ENCODE data around the gene SRP14.
"Not testable (repeated sequence)": the region's sequence is repeated elsewhere in the genome, so short reads cannot be mapped to it uniquely, and the experiment has no call there.

The SRP14 gene

DNA sequence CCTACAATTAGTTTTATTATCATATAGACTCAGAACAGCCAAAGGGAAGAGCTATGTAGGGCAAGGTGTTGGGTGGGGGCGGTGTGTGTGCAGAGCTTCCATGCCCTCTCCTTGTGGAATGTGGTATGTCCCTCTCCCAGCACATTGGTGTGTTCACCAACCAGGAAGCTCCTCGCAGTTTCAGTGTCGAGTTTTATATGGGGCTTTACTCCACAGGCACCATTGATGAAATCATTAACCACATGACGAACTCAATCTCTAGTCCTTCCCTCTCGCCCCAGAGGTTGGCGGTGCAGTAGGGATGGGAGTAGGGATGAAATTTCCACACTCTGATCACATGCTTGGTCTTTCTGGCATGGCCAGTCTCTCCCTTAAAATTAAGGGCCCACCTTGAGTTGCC is 13.6 kb upstream of the SRP14 start:
- in situ Hi-C loops (cut with MboI; ENCODE audit: low sequenced_read_pairs), result no loop called here

DNA sequence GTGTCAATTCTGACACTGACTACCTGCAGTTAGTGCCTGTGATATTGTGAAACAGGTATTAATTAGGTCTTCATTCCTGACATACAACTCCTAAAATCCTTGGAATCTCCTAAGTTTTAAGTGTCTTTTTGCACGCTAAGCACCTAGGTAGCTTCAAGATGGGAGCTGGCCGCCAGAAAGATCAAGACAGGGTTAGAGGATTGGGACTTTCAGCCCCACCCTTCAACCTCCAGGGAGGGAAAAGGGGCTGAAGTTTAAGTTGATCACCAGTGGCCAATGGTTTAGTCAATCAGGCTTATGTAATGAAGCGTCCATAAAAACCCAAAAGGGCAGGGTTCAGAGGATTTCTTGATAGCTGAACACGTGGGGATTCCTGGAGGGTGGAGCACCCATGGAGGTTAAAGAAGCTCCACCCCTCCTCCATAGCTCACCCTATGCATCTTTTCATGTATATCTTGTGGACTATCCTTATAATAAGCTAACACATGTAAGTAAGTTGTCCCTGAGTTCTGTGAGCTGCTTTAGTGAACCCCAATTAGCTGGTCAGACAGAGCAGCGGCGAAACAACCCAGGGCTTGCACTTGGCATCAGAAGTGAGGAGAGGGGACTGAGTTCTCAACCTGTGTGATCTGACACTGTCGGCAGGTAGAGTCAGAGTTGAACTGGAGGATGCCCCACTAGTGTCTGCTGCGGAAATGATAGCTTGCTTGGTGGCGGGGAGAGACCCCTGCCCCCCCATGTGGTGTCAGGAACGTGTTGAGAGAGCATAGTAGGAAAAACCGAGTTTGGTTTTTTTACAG is 12.8 kb upstream of the SRP14 start:
- in situ Hi-C loops (cut with MboI; ENCODE audit: low sequenced_read_pairs), result no loop called here

DNA sequence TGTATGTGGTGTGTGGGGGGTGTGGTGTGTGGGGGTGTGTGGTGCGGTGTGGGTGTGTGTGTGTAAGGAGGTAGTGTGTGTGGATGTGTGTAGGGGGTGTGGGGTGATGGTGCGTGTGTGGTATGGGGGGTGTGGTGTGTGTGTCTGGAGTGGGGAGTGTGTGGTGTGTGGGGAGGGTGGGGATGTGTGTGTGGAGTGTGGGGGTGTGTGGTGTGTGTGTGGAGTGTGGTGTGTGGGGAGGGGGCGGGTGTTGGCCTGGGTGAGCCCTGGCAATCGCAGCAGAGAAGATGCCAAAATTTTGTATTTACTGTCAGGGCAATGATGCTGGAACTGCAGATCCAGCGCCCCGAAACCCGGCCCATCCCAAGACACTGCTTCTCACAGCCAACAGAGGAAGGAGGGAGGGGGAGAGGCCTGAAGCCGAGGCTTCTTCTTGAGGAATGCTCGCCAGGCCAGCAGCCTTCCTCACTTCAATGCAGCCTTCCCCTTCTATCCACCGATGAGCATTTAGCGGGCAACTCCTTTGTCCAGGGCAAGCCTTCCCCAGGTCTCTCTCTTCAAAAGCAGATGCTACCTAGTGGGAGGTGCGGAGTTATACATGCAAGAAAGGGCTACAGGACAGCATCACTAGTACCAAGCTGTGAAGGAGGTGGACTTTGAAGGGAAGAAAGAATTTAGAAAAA is 11.9 kb upstream of the SRP14 start:
- in situ Hi-C loops (cut with MboI; ENCODE audit: low sequenced_read_pairs), result no loop called here

DNA sequence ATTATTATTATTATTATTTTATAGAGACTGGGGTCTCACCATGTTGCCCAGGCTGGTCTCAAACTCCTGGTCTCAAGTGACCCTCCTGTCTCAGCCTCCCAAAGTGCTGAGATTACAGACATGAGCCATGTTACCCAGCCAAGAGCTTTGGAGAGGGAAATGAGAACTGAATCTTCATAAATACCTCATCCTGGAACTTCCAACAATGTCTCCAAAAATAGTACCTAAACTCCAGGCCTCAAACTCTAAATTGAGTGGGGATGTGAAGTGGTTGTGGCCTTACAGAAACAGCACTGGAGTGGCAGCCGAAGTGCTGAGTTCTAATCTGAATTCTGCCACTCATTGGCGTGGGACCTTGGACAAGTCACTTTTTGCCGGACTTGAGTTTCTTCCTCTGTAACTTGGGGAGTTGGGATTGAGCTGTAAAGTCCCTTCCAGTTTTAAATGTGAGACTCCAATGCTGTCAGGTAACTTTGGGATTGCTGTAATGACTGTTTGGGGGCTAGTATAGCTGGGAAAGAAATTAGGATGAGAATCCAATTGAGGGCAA is 10.0 kb upstream of the SRP14 start:
- in situ Hi-C loops (cut with MboI; ENCODE audit: low sequenced_read_pairs), result loop anchor here (10.0 kb wide), 1 partner anchor 166 kb away; no protein-coding TSS in a partner anchor

DNA sequence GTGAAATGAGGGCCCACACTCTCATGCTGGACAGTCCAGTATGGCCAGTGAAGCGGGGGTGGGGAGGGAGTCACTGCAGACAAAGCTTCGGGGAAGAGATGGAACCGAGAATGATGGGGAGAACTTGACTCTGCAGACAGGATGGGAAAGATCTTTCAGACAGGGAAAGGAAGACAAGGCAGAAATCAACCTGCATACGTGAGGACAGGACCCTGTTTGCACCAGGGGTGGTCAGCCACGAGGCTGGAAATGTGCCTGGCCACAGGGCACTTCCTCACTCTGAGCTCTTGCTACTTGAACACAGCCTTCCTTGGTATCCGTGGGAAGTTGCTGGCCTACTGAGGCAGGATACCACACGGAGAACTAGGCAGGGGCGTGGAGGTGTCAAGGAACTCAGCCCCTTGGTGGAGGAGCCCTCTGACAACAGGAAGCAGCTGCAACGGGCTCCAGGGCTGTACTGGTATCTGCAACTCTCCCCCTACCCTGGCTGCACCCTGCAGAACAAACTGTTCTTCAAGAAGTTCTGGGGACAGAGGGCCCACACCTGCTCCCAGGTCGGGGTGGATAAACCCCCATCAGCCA is 9.3 kb upstream of the SRP14 start:
- in situ Hi-C loops (cut with MboI; ENCODE audit: low sequenced_read_pairs), result loop anchor here (10.0 kb wide), 1 partner anchor 166 kb away; no protein-coding TSS in a partner anchor

DNA sequence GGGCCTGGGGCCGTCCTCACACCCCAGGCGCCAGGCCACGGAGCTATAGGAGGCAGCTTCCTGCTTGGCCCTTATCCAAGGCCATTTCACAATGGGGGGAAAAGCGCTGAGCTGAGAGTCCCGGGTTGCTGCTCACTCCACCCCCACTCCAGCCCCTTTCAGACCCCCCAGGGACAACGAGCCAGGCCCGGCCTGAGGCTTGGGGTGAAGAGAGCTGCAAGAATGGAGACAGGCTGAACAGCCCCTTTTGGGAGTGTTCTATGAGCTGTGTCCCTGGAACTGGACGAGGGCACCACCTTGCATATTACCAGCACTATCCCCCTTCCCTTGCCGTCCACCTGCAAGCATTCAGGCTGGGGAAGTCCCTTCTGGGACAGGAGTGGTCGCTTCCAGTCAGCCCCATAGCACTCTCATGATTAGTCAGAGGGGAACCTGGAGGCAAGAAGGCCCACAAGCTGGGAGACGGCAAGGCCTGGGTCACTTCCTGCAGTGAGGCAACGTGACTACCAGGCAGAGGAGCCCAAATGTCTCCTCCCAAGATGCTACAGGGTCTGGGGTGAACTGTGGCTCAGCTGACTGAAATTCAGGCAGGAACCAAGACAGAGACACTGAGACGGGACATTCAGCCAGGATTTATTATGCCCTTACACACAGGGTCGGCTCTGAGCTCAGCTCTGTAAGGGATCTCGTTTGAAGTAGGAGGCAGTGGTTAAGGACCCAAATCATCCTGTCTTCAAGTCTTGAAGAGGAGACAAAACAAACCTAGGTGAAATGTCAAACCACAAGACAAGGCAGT is 8.6 kb upstream of the SRP14 start:
- in situ Hi-C loops (cut with MboI; ENCODE audit: low sequenced_read_pairs), result loop anchor here (10.0 kb wide), 1 partner anchor 167 kb away; no protein-coding TSS in a partner anchor

DNA sequence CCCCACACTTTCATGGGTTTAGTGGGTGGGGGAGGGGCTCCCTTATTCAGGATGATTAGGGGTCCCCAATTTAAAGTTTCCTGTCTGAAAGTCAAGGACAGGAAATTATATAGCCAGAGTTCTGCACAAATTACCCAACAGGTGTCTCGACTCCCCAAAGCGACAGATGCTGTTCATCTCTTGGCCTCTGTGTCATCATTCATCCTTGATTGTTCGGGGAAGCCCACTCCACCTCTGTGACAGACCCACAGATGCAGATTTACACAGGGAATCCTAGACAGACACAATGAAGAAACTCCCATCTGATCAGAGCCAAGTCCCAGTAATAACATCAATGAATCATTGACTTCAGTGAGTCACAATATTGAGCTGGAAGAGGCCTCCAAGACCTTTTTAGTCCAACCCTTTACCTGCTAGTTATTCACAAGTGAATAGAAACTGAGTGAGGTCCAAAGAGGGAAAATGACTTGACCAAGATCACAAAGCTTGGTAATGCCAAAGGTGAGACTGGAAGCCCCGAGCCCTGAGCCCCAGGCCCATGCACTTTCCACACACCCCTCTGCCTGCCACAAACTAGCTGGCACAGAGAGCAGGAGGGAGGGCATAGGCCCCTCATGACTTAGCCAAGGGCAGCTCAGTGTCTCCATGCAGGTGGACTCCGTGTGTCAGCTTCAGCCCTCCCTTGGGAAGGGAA is 7.9 kb upstream of the SRP14 start:
- in situ Hi-C loops (cut with MboI; ENCODE audit: low sequenced_read_pairs), result loop anchor here (10.0 kb wide), 1 partner anchor 168 kb away; no protein-coding TSS in a partner anchor

DNA sequence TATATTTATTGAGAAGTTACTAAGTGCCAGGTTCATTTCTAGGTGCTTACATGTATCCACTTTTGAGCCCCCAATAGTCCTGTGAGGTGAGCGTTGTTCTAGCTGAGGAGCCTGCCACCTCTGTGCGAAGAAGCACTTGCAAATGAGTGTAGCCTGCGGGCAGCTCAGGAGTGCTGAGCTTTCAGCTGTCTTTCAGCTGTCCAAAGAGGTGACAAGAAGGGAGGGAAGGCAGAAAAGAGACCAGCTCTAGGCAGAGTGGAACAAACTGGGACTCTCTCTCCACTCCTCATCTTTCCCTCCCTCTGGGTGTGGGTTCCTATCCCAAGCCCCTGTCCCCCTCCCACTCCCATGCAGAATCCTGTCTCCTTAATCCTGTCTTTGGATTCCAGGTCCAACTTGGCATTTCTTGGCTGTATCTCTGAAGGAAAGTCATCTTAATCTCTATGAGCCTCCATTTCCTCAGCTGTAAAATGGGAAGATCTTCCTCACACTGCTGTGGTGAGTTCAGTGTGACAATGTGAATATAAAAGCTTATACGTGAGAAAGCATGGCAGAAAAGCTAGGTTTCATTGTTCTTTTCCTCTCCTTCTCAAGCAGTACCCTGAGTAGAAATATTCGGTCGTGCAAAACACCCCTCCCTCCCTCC is 6.7 kb upstream of the SRP14 start:
- in situ Hi-C loops (cut with MboI; ENCODE audit: low sequenced_read_pairs), result loop anchor here (10.0 kb wide), 1 partner anchor 169 kb away; no protein-coding TSS in a partner anchor

DNA sequence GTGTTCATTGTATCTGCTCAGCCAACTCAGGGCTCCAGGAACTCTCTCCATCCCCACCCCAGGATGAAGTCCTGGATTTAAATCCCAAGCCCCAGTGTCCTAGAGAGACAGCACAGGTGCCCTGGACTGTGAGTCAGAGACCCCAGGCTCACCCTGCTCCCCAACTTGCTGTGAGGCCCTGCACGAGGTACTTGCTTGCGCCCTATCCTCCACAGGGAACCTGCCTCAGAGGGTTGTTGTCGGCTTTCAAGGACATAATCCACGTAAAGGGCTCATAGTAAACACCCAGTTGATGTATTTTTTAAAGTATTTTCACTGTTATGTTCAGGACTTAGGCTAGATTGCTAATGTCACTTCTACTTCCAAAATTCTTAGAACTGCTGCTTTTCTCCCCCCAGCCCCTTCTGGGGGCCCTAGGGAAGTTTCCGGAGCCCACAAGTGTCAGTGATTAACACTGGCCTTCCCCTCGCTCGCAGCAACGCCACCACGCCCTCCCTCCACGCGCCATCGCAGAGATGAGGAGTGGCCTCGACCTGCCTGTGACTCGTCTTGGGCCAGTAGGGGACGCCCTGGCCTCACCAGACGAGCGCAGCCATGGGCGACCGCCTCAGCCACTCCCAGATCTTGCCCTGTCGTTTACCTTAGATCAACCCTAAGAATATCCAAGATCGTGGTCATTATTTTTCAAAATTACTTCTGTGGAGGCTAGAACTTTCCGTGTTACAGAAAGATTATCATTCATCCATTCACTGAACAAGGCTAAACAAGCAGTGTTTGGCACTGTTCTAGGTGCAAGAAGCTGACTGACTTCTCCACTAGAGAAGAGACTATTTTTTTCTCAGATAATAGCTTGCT is 6.0 kb upstream of the SRP14 start:
- in situ Hi-C loops (cut with MboI; ENCODE audit: low sequenced_read_pairs), result loop anchor here (10.0 kb wide), 1 partner anchor 170 kb away; no protein-coding TSS in a partner anchor

DNA sequence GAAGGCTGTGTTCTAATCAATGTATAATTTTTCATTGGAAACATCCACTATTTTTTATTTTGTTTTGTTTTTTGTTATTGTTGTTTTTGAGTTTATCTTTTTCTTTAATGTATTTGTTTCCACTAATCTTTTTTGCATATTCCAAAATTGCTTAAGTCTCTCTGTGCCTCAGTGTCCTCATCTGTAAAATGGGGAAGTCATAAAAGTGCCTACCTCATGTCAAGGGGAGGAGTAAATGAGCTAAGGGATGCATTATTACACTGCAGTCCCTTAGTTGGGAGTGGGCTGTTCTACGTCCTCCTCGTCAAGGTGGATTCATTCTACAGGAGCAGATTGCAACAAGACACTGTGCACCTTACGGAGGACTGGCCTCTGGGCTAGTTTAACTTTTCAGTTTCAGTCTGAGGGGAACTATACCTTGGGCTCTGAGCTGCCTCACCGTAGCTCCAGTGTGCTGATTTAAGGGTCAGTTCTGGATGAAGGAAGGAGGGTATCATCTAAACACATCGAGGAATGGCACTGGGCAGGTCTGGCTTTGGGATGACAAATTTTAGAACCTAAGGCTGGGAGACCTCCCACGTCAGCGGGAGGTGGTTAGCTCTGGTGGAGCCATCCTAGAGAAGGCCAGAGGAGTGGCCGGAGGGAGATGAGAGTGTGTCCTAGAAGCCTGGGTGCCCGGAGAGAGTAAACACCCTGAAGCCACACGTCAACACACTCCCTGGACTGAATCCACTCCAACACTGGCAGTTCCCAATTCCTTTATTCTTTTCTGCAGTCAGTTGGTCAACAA is 5.1 kb upstream of the SRP14 start:
- in situ Hi-C loops (cut with MboI; ENCODE audit: low sequenced_read_pairs), result loop anchor here (10.0 kb wide), 1 partner anchor 171 kb away; no protein-coding TSS in a partner anchor

DNA sequence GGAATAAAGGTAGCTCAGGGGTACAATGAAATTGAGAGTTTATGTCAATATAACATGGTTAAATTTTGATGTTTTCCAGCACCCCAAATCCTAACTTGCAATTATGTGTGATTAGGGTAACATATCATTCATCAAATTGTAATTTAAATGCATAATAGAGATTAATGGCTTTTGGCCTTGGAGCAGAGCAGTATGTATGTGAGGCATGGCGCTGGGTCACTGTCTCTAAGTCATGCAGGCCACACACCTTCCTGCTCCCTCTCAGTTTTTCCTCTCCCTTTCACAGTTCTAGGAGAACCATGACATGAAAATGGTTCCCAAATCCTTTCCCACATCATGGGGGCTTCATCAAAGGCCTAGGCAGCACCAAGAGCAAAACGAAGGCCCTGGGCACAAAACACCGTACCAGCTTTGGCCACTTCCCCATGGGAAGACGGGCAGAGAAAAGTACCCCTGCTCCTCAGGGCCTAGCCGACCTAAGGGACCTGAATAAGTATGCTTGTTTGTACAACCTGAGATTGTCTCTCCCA is 3.9 kb upstream of the SRP14 start:
- in situ Hi-C loops (cut with MboI; ENCODE audit: low sequenced_read_pairs), result loop anchor here (10.0 kb wide), 1 partner anchor 172 kb away; no protein-coding TSS in a partner anchor

DNA sequence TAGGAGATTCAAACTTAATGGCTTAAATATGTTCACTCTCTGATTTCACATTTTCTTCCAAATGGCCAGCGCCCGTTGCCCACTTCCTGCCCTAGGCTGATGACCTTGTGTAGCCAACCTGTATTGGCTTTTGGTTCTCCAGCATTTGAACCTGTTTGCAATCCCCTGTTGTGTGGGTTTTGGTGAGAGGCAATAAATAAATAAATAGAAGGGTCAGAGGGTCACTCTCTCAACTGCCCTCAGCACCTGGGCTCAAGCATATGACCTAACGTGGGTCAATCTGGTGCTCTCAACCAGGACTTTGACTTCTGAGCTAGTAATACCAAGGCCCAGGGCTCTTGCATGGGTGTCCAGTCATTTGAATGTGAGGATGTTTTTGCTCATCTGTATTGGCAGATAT is 1.8 kb upstream of the SRP14 start:
- in situ Hi-C loops (cut with MboI; ENCODE audit: low sequenced_read_pairs), result loop anchor here (10.0 kb wide), 1 partner anchor 174 kb away; no protein-coding TSS in a partner anchor

DNA sequence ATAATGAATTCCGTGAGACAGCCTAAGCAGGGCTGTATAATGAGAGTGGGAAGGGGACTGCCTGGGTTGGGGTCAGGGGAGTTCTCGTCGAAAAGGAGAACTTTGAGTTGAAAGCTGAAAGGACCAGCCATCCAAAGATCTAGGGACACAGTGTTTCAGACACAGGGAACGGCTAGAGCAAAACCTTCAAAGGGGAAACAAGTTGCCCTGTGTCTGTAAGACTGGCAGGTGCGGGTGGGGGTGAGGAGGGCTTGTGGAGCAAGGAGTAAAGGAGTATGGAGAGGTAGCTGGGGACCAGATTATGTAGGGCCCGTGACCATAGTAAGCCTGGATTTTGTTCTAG is 1.3 kb upstream of the SRP14 start:
- in situ Hi-C loops (cut with MboI; ENCODE audit: low sequenced_read_pairs), result loop anchor here (10.0 kb wide), 1 partner anchor 175 kb away; no protein-coding TSS in a partner anchor

DNA sequence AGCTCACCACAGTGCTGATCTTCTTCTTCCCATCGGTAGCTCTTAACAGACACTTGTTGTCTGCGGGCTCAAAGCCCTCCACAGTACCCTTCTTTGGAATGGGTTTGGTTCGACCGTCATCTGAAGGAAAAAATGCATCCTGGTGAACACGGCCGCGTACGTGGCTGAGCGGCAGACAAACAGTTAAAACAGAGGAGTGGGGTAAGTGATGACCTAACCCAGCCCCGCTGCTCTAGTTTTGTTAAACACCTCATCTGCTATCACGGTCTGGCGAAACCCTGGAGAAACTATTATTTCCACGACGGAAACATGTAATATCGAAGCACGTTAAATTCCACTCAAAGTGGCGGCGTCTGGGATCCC is 725 bp downstream of the SRP14 start:
- in situ Hi-C loops (cut with MboI; ENCODE audit: low sequenced_read_pairs), result no loop called here

DNA sequence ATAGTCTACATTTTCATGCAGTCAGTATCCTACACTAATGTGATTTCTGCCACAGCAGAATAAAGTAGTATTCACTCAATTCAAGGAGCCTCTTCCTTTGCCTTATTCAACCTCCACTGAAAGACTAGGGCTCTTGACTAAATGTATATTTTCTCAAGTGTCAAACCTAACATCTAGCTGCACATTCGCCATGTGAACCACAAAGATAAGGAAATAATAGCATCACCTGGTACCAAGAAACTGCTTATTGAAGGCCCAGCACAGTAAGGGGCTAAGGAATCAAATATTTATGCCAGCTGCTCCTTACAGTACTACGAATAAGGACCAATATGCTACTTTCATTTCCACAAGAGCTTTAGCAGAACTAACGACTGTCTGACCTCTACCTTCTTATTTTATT is 1.3 kb downstream of the SRP14 start:
- in situ Hi-C loops (cut with MboI; ENCODE audit: low sequenced_read_pairs), result no loop called here

DNA sequence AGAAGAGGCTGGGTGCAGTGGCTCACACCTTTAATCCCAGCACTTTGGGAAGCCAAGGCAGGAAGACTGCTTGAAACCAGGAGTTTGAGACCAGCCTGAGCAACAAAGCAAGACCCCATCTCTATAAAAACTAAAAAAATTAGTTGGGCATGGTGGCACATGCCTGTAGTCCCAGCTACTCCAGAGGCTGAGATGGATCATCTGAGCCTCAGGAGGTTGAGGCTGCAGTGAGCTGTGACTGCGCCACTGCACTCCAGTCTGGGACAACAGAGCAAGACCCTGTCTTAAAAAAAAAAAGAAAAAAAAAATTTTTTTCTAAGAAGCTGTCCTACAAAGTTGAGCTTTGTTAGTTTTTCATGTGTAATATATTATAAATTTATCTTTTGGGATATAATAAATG is 3.8 kb downstream of the SRP14 start:
- in situ Hi-C loops (cut with MboI; ENCODE audit: low sequenced_read_pairs), result not testable (repeated sequence)

DNA sequence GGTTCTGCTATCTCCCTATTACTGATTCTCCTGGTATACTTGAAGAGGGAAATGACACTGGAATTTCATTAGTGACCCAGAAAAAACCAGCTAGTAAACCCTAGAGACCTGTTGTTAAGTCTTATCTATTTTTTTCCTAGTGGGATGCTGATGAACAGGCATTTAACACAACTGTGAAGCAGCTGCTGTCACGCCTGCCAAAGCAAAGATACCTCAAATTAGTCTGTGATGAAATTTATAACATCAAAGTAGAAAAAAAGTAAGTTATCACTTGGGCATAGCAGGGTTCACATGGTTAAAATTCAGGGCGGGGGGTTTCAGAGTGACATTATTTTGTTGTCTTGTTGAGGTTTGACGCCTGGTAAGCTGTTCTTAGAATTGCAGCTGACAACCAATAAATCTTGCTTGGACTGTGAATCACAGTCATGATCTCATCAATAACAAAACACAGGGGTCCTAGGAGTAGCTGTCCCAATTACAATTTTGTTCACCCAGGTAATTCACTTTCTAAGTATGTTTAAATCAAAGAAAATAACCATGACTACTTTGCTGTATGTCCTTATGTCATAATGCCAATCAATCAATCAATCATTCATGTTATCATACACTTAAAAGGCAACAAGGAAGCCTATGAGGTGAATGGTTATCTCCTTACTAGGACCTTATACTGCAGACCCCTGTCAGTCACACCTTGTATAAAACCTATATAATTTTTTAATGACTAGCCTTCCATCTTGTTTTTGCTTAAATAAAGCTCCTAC is 4.6 kb downstream of the SRP14 start:
- in situ Hi-C loops (cut with MboI; ENCODE audit: low sequenced_read_pairs), result no loop called here
